PFSK-1 (cell line): ENCODE measurements around the gene HCN2.

Source experiments
- FOXP2 ChIP-seq: optimal IDR thresholded peaks from 2 replicates; pipeline ENCODE3; 2011; ENCODE audit warnings: borderline replicate concordance, control low read depth, inconsistent platforms; ENCODE audit not compliant: insufficient read depth; ENCODE audit errors: extremely low read length, extremely low read depth
- POLR2AphosphoS5 ChIP-seq: IDR thresholded peaks from 2 replicates; pipeline ENCODE4 v1.6.1; 2012; ENCODE audit warnings: low read depth, mild to moderate bottlenecking, control low read depth, low read length, moderate library complexity
- SIN3A ChIP-seq: IDR thresholded peaks from 2 replicates; pipeline ENCODE4 v1.6.1; 2012; ENCODE audit warnings: mild to moderate bottlenecking, low read length, moderate library complexity, borderline replicate concordance; ENCODE audit not compliant: insufficient read depth
- TAF1 ChIP-seq: IDR thresholded peaks from 2 replicates; pipeline ENCODE4 v1.6.1; 2012; ENCODE audit warnings: low read length, control low read depth, borderline replicate concordance; ENCODE audit not compliant: insufficient read depth
- TF ChIP-seq, protein P1 (sequence below), 2 experiments: IDR thresholded peaks; 2 replicates each; pipeline versions ENCODE4 v1.6.1 to v1.8.0; 2011 to 2012; ENCODE audit warnings: low read depth in 2 of 2, low read length in 2 of 2, control low read depth in 1 of 2, inconsistent platforms in 1 of 2, mild to moderate bottlenecking in 1 of 2, moderate library complexity in 1 of 2; ENCODE audit not compliant: insufficient read depth in 1 of 2

The HCN2 gene

DNA sequence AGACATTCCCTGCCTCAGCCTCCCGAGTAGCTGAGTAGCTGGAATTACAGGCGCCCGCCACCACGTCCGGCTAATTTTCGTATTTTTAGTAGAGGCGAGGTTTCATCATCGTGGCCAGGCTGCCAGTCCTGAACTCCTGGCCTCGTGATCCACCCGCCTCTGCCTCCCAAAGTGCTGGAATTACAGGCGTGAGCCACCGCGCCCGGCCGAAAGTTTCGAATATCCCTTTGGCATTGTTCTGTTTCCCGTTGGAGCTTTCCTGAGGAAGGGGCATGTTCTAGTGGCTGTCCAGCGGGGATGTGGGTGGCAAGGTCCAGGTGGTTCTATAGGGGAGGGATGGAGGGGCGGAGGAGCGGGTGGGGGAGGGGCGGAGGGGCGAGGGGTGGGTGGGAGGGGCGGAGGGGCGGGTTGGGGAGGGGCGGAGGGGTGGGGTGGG lies 19.4 kb upstream of the HCN2 start:
- no peak for TF ChIP-seq SIN3A
- TF ChIP-seq, protein P1, sequence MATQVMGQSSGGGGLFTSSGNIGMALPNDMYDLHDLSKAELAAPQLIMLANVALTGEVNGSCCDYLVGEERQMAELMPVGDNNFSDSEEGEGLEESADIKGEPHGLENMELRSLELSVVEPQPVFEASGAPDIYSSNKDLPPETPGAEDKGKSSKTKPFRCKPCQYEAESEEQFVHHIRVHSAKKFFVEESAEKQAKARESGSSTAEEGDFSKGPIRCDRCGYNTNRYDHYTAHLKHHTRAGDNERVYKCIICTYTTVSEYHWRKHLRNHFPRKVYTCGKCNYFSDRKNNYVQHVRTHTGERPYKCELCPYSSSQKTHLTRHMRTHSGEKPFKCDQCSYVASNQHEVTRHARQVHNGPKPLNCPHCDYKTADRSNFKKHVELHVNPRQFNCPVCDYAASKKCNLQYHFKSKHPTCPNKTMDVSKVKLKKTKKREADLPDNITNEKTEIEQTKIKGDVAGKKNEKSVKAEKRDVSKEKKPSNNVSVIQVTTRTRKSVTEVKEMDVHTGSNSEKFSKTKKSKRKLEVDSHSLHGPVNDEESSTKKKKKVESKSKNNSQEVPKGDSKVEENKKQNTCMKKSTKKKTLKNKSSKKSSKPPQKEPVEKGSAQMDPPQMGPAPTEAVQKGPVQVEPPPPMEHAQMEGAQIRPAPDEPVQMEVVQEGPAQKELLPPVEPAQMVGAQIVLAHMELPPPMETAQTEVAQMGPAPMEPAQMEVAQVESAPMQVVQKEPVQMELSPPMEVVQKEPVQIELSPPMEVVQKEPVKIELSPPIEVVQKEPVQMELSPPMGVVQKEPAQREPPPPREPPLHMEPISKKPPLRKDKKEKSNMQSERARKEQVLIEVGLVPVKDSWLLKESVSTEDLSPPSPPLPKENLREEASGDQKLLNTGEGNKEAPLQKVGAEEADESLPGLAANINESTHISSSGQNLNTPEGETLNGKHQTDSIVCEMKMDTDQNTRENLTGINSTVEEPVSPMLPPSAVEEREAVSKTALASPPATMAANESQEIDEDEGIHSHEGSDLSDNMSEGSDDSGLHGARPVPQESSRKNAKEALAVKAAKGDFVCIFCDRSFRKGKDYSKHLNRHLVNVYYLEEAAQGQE (IDR thresholded peaks at IDR 0.05; ENCODE audit: insufficient read depth in 1 of 2, low read depth in 2 of 2, low read length in 2 of 2), result no peak
- TF ChIP-seq TAF1, result no peak
- TF ChIP-seq FOXP2, result no peak
- no peak for TF ChIP-seq POLR2AphosphoS5

DNA sequence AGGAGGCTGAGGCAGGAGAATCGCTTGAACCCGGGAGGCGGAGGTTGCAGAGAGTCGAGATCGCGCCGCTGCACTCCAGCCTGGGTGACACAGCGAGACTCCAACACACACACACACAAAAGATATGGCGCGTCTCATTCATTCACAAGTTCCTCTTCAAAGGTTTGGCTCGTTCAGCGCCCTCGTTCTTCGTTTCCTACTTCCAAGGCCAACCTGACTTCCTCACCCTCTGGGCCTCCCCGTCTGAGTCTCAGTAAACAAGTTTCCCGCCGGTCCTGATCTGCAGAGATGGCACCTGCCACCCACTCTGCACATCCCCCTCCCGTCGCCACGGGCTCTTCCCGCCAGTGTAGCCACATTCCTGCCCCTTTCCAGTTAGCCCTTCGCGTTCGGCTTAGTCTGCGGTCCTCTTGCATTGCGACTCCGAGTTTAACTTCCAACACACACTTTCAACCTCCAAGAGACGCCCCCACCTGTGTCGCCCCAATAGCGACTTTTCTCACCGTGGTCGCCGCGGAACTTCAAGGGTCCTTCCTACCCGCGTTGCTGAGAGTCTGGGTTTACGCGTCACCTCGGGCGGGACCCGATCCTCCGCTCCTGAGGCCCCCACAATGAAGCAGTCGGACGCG lies 18.6 kb upstream of the HCN2 start:
- TF ChIP-seq TAF1 (peak; percentile 11; the same call in 1 of the 2 replicates), FOXP2 (peak; percentile 68)
- TF ChIP-seq, protein P1 (IDR thresholded peaks at IDR 0.05; ENCODE audit: insufficient read depth in 1 of 2, low read depth in 2 of 2, low read length in 2 of 2), result no peak

DNA sequence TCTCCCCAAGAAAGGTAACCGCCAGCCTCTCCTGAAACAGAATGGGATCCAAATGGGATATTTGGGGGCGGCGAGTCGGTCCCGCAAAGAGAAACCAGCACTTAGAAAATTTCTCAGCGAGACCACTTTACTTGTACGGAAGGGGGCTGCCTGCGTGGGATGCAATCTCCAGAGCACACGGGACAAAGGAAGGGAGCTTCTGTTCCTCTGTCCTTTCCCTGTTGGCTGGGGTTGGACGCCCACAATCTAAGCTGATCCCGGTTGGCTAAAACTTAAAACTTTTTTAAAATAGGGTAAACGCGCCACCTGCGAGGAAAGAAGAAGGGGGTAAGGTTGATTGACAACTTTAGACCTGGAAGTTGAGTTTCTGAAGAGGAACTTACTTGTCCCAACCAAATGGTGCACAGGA lies 18.1 kb upstream of the HCN2 start:
- no peak for TF ChIP-seq POLR2AphosphoS5
- TF ChIP-seq FOXP2, result no peak
- no peak for TF ChIP-seq TAF1
- TF ChIP-seq, protein P1 (IDR thresholded peaks at IDR 0.05; ENCODE audit: insufficient read depth in 1 of 2, low read depth in 2 of 2, low read length in 2 of 2), result no peak
- TF ChIP-seq SIN3A, result no peak

DNA sequence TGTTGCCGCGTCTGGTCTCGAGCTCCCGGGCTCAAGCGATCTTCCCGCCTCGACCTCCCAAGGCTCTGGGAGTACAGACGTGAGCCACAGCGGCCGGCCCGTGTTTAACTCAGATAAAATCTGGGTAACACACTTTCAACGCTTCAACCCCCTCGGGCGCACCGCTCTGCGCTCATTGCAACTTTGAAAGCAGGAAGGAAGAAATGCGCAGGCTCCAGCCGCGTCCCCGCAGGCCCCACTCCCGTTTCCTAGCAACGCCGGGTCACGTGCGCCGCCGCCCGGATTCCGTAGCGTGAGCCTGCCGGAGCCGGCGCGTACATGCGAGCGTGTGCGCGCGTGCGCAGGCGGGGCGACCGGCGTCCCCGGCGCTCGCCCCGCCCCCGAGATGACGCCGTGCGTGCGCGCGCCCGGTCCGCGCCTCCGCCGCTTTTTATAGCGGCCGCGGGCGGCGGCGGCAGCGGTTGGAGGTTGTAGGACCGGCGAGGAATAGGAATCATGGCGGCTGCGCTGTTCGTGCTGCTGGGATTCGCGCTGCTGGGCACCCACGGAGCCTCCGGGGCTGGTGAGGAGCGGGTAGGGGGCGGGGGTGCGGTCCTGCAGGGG lies 17.4 kb upstream of the HCN2 start, which contains the start of gene BSG:
Gene BSG, plus strand, starts transcription at position 457 of the 603 bp plus-strand sequence. Its CDS starts 39 bp downstream, at position 496.
- TF ChIP-seq, protein P1 (IDR thresholded peaks at IDR 0.05; ENCODE audit: insufficient read depth in 1 of 2, low read depth in 2 of 2, low read length in 2 of 2), result peak in 1 of 2 experiments; percentile 45; a peak in 1 of 4 replicates
- TF ChIP-seq SIN3A (0 out of 2 replicates have a peak, but pooled peaks have one; percentile 68), FOXP2 (peak; percentile 83), POLR2AphosphoS5 (peak; percentile 98), TAF1 (peak; percentile 93)
